Activated CD4-positive, alpha-beta memory T cell treated with anti-CD3 and anti-CD28 coated beads for 36 hours (primary cell): ENCODE data around the gene ASTL. TPM values are rescaled to one million over a fixed set of nuclear protein-coding genes. Genes with fewer than 3 reads are reported as not detected.
A peak's percentile ranks its signal among the peaks of the same experiment; 100 is the strongest.

ENCODE experiments used
- CTCF ChIA-PET: fragments of 350-600 bp; sonication (Branson Sonifier 250); formaldehyde crosslinking; loops from one replicate; lab custom pipeline; 2021; ENCODE audit warnings: antibody characterized with exemption, inconsistent platforms; lab: Charles Lee
- POLR2A ChIA-PET: fragments of 350-600 bp; sonication (Branson Sonifier 250); formaldehyde crosslinking; loops from one replicate; lab custom pipeline; 2021; ENCODE audit warnings: antibody characterized with exemption; lab: Charles Lee
- DNase-seq: peaks from one replicate; pipeline ENCODE4 v3.0.0-alpha.2; 2020
- H3K27ac Mint-ChIP-seq: one replicate; pipeline ENCODE4 v1.8.0; 2021; ENCODE audit warnings: mixed read lengths
- H3K27me3 Mint-ChIP-seq: one replicate; pipeline ENCODE4 v1.8.0; 2021; ENCODE audit warnings: mixed read lengths
- H3K36me3 Mint-ChIP-seq: one replicate; pipeline ENCODE4 v1.8.0; 2021; ENCODE audit warnings: mixed read lengths
- H3K4me1 Mint-ChIP-seq: one replicate; pipeline ENCODE4 v1.8.0; 2021; ENCODE audit warnings: low read depth, mixed read lengths
- H3K4me3 Mint-ChIP-seq: one replicate; pipeline ENCODE4 v1.8.0; 2021; ENCODE audit warnings: mild to moderate bottlenecking, mixed read lengths
- H3K9me3 Mint-ChIP-seq: one replicate; pipeline ENCODE4 v1.8.0; 2021; ENCODE audit warnings: mixed read lengths
- intact Hi-C: fragments of 100-400 bp; cut with micrococcal nuclease; formaldehyde crosslinking; loops from one replicate; pipeline ENCODE4 v1.15.1; 2023
- total RNA-seq, 2 experiments: library from RNA; stranded (reverse); gene quantifications; one replicate each; pipeline ENCODE4 v1.2.3, GENCODE V29; 2021

Gene ASTL
- 1 to 10 TPM; 1.8 to 2.4 TPM for total RNA-seq

DNA sequence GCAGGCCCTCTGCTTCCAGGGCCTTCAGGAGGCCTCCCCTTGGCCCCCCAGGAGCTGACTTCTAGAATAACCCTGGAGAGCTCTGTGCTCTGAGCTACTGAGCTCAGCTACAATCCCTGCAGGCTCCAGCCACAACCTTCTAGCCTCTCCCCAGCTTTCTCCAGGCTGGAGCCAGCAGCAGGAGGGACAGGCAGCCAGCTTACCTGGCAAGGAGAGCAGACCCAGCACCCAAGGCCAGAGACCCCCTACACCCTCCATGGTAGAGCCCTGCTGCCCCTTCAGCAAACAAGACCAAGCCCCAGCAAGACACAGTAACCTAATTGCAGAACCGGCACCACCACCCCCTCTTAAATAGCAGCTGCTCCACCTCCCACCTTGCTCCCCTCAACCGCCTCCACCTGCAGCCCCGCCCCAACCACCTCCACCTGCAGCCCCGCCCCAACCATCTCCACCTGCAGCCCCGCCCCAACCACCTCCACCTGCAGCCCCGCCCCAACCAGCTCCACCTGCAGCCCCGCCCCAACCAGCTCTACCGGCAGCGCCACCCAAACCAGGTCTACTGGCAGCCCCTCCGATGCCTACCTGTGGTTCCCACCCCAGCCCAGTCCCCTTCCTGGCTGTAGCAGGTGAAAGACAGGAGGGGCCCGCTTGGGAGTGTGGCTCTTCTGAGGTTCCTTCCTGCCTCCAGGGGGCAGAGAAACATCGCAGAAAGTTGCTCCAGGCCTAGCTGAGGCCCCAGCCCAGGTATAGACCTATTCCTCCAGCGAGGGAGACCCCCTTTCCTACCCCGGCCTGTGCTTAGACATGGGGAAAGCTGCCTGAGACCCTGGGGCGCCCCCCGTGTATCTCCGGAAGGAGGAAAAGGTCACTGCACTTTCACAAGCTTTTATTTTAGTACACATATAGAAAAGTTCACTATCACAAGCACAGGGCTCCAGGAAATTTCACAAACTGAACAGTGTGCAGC lies at the start of gene ASTL:
ASTL (minus strand) TSS at position 324 of the 967 bp plus-strand sequence; CDS start at position 258, 66 bp downstream.
- POLR2A ChIA-PET = interaction anchor here (0.6 to 5.1 kb wide), 6 partner anchors 9 to 416 kb away, joined by 3 to 46 read pairs (median 6); no protein-coding TSS in a partner anchor
- peaks cover 32% of the 10 kb centered on the region for H3K4me1 Mint-ChIP-seq
- intact Hi-C loops = loop anchor here (1.0 kb wide), 1 partner anchor 36 kb away; no protein-coding TSS in a partner anchor
- no peaks in the 10 kb centered on the region for H3K9me3 Mint-ChIP-seq
- peak; percentile 75 for DNase-seq
- peaks cover 17% of the 10 kb centered on the region for H3K36me3 Mint-ChIP-seq
- H3K27me3 Mint-ChIP-seq = no peaks in the 10 kb centered on the region
- peak within 1 kb of the TSS; percentile 23 for H3K27ac Mint-ChIP-seq
- CTCF ChIA-PET = interaction anchor here (0.5 to 13.8 kb wide), 32 partner anchors 8 to 198 kb away, joined by 3 to 474 read pairs (median 5); partner anchors contain the start of genes ADRA2B and STARD7
- H3K4me3 Mint-ChIP-seq = no peak within 1 kb of the TSS

DNA sequence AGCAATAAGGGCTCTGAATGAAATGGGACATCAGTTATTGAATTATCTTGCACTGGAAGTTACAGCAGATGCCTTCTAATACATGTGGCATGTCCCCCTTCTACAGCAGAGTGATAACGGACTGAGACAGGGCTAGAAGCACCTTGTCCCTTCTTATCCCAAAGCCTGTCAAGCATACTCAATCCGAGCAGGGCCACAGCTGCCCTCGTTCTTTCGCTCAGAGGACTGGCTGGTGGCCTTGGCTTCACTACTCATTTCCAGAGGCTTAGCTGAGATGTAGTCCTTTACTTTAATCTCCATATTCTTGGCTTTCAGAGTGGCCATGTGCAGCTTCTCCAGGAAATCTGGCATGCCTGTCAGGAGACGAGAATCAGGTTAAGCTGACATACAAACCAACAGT lies 48.3 kb upstream of the ASTL start:
- ChIA-PET CTCF (interaction anchor here (0.6 to 4.1 kb wide), 3 partner anchors 12 to 73 kb away, joined by 3 to 15 read pairs (median 3); partner anchors contain the start of gene ASTL), POLR2A (no interaction called here)
- Mint-ChIP-seq H3K36me3 (peaks cover 42% of the 10 kb centered on the region), H3K4me1 (no peaks in the 10 kb centered on the region), H3K9me3 (no peaks in the 10 kb centered on the region), H3K27ac (no peak overlapping the region), H3K4me3 (no peak overlapping the region), H3K27me3 (no peaks in the 10 kb centered on the region)
- DNase-seq = no peak
- intact Hi-C loops = no loop called here

DNA sequence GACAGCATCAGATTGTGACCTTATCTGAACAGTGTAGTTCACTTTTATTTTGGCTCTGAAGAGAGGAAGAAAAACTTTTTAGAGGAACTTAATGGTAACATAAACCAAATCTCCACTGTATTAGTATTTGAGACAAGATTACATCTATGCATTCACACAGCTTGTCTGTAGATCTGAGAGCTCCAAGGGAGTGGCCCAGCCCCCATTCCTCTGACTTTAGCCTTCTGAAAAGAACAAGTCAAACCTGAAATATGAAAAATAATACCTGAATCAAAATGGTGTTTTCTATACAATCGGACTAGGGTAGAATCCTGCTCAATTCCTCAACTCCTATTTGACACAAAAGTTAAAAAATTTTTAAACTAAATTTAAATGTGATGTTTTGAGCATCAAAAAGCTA lies 47.2 kb upstream of the ASTL start:
- ChIA-PET POLR2A (no interaction called here), CTCF (interaction anchor here (4.1 kb wide), 1 partner anchor 11 kb away, joined by 15 read pairs; no protein-coding TSS in a partner anchor)
- Mint-ChIP-seq H3K4me1 (peaks cover 2% of the 10 kb centered on the region), H3K27ac (no peak overlapping the region), H3K27me3 (no peaks in the 10 kb centered on the region), H3K9me3 (no peaks in the 10 kb centered on the region), H3K36me3 (peaks cover 38% of the 10 kb centered on the region), H3K4me3 (no peak overlapping the region)
- intact Hi-C loops = no loop called here
- no peak for DNase-seq

- Mint-ChIP-seq H3K36me3 (peaks cover 38% of the 10 kb centered on the region), H3K4me3 (no peak overlapping the region), H3K27ac (no peak overlapping the region), H3K27me3 (no peaks in the 10 kb centered on the region), H3K4me1 (peaks cover 2% of the 10 kb centered on the region), H3K9me3 (no peaks in the 10 kb centered on the region)
- intact Hi-C loops = no loop called here
- ChIA-PET CTCF (interaction anchor here (0.8 to 4.1 kb wide), 2 partner anchors 10 to 192 kb away, joined by 3 to 15 read pairs; no protein-coding TSS in a partner anchor), POLR2A (no interaction called here)
- DNase-seq = no peak
These were observed 46.7 kb upstream of the ASTL start for GRCh38 chr2:96184989-96185388.

DNA sequence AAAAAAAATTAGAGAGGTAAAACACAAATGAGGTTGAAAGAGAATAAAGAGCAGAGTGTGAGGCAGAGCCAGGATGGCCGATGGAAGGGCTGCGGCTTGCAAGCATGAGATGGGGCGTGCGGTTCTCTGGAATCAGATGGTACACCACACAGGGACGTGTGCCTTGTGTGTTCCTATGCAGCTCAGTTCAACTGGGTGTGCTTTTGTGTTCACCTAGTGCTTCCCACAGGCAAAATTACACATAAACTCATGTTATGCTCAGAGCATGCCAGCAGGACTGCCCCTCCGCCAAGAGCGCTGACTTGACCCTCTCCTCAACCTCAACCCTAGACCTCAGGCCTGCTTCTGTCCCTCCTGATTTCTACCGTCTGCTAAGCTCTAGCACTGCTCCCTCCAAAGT lies 45.9 kb upstream of the ASTL start:
- POLR2A ChIA-PET = no interaction called here
- Mint-ChIP-seq H3K36me3 (peaks cover 35% of the 10 kb centered on the region), H3K4me1 (peaks cover 2% of the 10 kb centered on the region), H3K27me3 (no peaks in the 10 kb centered on the region), H3K9me3 (no peaks in the 10 kb centered on the region), H3K4me3 (no peak overlapping the region), H3K27ac (no peak overlapping the region)
- DNase-seq = no peak
- intact Hi-C loops = no loop called here
- CTCF ChIA-PET = interaction anchor here (0.8 to 4.1 kb wide), 2 partner anchors 10 to 191 kb away, joined by 3 to 15 read pairs; no protein-coding TSS in a partner anchor

DNA sequence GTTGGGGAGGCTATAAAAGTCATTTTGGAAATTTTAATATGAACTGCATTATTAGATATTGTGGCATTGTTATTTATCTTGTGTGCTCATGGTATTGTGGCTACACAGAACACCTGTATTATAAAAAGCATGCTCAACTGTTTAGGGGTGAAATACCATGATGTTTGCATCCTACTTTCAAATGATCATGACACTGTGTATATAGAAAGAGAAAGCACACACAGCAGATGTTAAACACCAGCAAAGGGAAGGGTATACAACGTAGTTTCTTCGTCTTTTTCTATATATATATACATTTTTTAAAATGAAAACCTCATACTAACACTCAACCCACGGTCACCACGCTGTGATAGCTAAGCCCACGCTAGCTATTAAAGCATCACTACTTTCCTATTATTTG lies 43.2 kb upstream of the ASTL start:
- ChIA-PET CTCF (interaction anchor here (0.6 to 2.9 kb wide), 3 partner anchors 8 to 44 kb away, joined by 3 to 22 read pairs (median 3); partner anchors contain the start of gene ASTL), POLR2A (interaction anchor here (1.3 kb wide), 1 partner anchor 40 kb away, joined by 4 read pairs; no protein-coding TSS in a partner anchor)
- H3K9me3 Mint-ChIP-seq = no peaks in the 10 kb centered on the region
- H3K27ac Mint-ChIP-seq = no peak overlapping the region
- H3K4me3 Mint-ChIP-seq = no peak overlapping the region
- H3K27me3 Mint-ChIP-seq = no peaks in the 10 kb centered on the region
- H3K4me1 Mint-ChIP-seq = peaks cover 2% of the 10 kb centered on the region
- H3K36me3 Mint-ChIP-seq = peaks cover 22% of the 10 kb centered on the region
- DNase-seq = no peak
- intact Hi-C loops = no loop called here

DNA sequence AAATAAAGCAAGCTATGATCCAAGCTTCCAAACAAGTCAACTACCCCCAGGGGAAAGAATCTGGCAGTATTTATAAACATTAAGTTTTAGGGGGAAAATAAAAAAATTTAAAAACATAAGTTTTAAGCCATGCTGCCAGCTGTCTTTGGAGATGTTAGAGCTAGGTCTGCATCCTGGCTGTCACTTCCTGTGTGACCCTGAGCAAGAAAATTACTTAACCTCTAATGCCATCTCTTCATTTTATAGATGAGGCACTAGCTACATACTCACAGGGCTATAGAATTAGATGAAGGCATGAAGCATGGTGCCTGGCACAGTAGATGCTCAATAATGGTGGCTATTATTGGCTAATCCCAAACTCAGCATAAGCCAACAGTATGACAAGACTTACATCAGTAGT lies 42.2 kb upstream of the ASTL start:
- Mint-ChIP-seq H3K27me3 (no peaks in the 10 kb centered on the region), H3K4me1 (peaks cover 2% of the 10 kb centered on the region), H3K4me3 (no peak overlapping the region), H3K9me3 (no peaks in the 10 kb centered on the region), H3K27ac (no peak overlapping the region), H3K36me3 (peaks cover 15% of the 10 kb centered on the region)
- DNase-seq = no peak
- intact Hi-C loops = no loop called here
- ChIA-PET POLR2A (interaction anchor here (1.3 kb wide), 1 partner anchor 39 kb away, joined by 4 read pairs; no protein-coding TSS in a partner anchor), CTCF (interaction anchor here (0.6 to 2.9 kb wide), 5 partner anchors 21 to 158 kb away, joined by 3 to 22 read pairs (median 4); partner anchors contain the start of gene ASTL)

DNA sequence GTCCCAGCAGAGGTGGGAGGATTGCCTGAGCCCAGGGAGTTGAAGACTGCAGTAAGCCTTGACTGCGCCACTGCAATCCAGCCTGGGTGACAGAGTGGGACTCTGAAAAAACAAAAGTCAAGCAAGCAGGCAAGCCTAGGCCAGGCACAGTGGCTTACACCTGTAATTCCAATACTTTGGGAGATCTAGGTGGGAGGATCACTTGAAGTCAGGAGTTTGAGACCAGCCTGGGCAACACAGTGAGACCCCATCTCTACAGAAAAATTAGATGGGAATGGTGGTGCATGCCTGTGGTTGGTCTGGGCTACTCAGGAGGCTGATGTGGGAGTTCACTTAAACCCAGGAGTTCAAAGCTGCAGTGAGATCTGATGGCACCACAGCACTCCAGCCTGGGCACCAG lies 41.7 kb upstream of the ASTL start:
- H3K4me3 Mint-ChIP-seq = no peak overlapping the region
- peaks cover 11% of the 10 kb centered on the region for H3K36me3 Mint-ChIP-seq
- H3K27me3 Mint-ChIP-seq = peaks cover 2% of the 10 kb centered on the region
- no peak overlapping the region for H3K27ac Mint-ChIP-seq
- no peak for DNase-seq
- ChIA-PET CTCF (interaction anchor here (0.9 to 2.9 kb wide), 4 partner anchors 42 to 157 kb away, joined by 4 to 22 read pairs (median 4); partner anchors contain the start of gene ASTL), POLR2A (interaction anchor here (1.3 kb wide), 1 partner anchor 39 kb away, joined by 4 read pairs; no protein-coding TSS in a partner anchor)
- no peaks in the 10 kb centered on the region for H3K9me3 Mint-ChIP-seq
- intact Hi-C loops = no loop called here
- H3K4me1 Mint-ChIP-seq = peaks cover 2% of the 10 kb centered on the region

- CTCF ChIA-PET = interaction anchor here (0.6 to 5.0 kb wide), 5 partner anchors 34 to 184 kb away, joined by 3 to 474 read pairs (median 30); partner anchors contain the start of genes ADRA2B, ASTL and DUSP2
- Mint-ChIP-seq H3K27ac (no peak overlapping the region), H3K4me3 (no peak overlapping the region), H3K27me3 (peaks cover 2% of the 10 kb centered on the region), H3K4me1 (peaks cover 19% of the 10 kb centered on the region), H3K9me3 (no peaks in the 10 kb centered on the region), H3K36me3 (no peaks in the 10 kb centered on the region)
- POLR2A ChIA-PET = interaction anchor here (4.1 kb wide), 1 partner anchor 33 kb away, joined by 61 read pairs; the partner anchor contains the start of gene DUSP2
- no peak for DNase-seq
- intact Hi-C loops = no loop called here
These were observed 38.4 kb upstream of the ASTL start for GRCh38 chr2:96176661-96177060.

GRCh38 chr2:96175951-96176350 lies 37.6 kb upstream of the ASTL start:
- H3K36me3 Mint-ChIP-seq = no peaks in the 10 kb centered on the region
- intact Hi-C loops = no loop called here
- no peak overlapping the region for H3K27ac Mint-ChIP-seq
- peaks cover 2% of the 10 kb centered on the region for H3K27me3 Mint-ChIP-seq
- ChIA-PET POLR2A (interaction anchor here (4.1 to 4.2 kb wide), 2 partner anchors 32 to 38 kb away, joined by 46 to 61 read pairs; partner anchors contain the start of genes ASTL and DUSP2), CTCF (interaction anchor here (1.4 to 5.0 kb wide), 11 partner anchors 12 to 183 kb away, joined by 3 to 474 read pairs (median 19); partner anchors contain the start of genes ADRA2B, ASTL, DUSP2 and STARD7)
- peaks cover 19% of the 10 kb centered on the region for H3K4me1 Mint-ChIP-seq
- H3K9me3 Mint-ChIP-seq = no peaks in the 10 kb centered on the region
- no peak for DNase-seq
- no peak overlapping the region for H3K4me3 Mint-ChIP-seq
